Measurements from ENCODE around the gene CRAT.

- TF ChIP-seq CTCF (IDR thresholded peaks at IDR 0.05) (no peak), RFX5 (IDR thresholded peaks at IDR 0.05) (no peak), NR3C1 (IDR thresholded peaks at IDR 0.05) (no peak), MAFK (IDR thresholded peaks at IDR 0.05; ENCODE audit: partially characterized antibody) (no peak), REST (IDR thresholded peaks at IDR 0.05) (no peak), RCOR1 (IDR thresholded peaks at IDR 0.05; ENCODE audit: low read depth, low read length) (no peak), KDM5A (IDR thresholded peaks at IDR 0.05) (no peak), POLR2A (IDR thresholded peaks at IDR 0.05; ENCODE audit: low read length) (no peak), KDM1A (IDR thresholded peaks at IDR 0.05; ENCODE audit: low read depth) (no peak), NPAS2 (CRISPR knock-in tag; IDR thresholded peaks at IDR 0.05; ENCODE audit: borderline replicate concordance) (no peak), JUNB (IDR thresholded peaks at IDR 0.05) (no peak), EHMT2 (IDR thresholded peaks at IDR 0.05; ENCODE audit: low read depth) (no peak), JUN (IDR thresholded peaks at IDR 0.05) (no peak)
Observed at GRCh38 chr9:129136446-129137035, 25.9 kb upstream of the CRAT start.

All from A549 (cell line).